GM18907 (cell line): Measurements from ENCODE around the gene UCK1.
"Not testable (repeated sequence)": the region's sequence is repeated elsewhere in the genome, so short reads cannot be mapped to it uniquely, and the experiment has no call there.

Source experiments
- ATAC-seq: cut with Tn5 transposase; IDR thresholded peaks from one replicate; pipeline ENCODE4 v1.9.1; 2021; ENCODE audit warnings: mild to moderate bottlenecking, moderate library complexity; ENCODE audit not compliant: unreplicated experiment

UCK1 gene

DNA sequence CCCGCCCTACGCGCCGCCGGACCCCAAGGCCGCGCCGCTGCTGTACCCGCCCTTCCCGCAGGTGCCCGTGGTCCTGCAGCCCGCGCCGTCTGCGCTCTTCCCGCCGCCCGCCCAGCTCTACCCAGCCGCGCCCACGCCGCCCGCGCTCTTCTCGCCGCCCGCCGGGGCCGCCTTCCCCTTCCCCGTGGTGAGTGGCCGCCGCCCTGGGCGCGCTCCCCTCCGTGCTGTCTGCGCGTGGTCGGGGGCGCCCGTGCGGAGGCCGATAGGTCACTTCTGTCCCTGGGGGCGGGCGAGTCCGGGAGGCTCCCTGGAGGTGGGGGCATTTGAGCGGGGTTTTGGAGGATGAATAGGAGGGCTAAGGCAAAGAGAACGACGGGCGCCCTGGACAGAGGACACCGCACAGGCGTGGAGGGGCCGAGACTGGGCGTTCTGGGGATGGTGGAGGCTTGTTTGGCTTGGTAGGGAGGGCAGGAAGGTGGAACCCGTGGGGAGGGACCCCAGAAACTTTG, 23.8 kb upstream of the UCK1 start:
- no peak for ATAC-seq

DNA sequence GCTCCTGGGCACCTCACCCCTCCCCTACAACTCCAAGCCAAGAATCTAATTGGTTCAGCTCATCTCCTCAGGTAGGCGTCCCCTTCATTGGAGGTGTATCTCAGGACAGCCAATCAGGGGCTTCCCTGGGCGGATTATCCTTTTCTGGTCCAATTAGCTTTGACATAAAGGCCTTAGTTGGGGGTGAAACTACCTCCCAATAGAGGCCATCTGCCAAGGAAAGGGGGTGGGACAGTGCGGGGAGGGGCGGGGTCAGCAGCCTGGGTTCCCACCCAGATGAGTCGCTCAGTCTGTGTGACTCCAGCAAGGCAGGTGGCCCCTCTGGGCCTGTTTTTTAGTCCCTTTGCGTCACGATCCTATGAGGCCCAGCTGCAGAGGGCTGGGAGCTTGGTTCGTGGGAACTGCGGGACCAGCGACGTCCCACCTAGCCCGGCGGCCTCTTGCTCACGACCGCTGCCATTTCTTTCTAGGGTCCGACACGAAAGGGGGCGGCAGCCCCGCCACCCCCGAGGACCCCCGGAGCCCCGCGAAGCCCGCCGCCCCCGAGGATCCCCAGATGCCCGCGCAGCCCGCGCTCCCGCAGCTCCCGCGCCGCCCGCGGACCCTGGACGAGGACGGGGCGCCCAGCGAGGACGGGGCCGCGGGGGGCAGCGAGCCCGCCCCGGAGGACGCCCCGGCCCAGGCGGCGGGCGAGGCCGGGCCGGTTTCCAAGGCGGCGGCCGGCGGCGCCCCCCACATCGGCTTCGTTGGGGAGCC, 23.2 kb upstream of the UCK1 start:
- no peak for ATAC-seq

DNA sequence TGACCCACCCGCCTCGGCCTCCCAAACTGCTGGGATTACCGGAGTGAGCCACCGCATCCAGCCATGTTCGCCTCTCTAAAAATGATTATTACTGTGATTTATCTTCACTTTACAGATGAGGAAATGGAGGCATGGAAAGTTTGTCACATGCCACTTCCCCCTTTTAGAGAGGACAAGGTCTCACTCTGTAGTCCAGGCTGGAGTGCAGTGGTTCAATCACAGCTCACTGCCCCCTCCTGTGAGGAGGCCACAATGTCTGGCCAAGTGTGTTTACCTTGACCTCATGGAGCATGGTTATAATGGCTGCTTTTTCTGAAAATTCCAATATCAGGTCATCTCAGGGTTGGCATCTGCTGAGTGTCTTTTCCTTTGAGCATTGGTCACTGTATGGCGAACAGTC, 21.0 kb upstream of the UCK1 start:
- ATAC-seq = no peak

DNA sequence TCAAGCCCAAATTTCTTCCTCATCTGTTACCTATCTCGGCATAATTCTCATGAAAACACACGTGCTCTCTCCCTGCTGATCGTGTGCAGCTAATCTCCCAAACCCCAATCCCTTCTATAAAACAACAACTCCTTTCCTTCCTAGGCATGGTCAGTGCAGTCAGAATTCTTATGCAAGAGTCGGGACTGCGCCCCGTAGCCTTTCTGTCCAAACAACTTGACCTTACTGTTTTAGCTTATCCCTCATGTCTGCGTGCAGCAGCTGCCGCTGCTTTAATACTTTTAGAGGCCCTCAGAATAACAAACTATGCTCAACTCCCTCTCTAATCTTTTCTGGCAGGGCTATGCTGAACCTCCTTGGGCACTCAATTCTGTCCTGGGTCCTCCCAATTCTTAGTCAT, 19.4 kb upstream of the UCK1 start:
- ATAC-seq = not testable (repeated sequence)

DNA sequence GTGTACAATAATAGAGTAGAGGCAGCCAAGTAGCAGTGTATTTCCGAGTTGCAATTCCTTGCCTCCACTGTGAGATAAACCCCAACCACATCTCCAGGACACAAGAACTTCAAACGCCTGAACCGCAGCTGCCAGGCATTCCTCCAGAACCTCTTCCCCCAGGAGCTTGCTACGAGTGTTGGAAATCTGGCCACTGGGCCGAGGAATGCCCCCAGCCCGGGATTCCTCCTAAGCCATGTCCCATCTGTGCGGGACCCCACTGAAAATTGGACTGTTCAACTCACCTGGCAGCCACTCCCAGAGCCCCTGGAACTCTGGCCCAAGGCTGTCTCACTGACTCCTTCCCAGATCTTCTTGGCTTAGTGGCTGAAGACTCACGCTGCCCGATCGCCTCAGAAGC, 18.1 kb upstream of the UCK1 start:
- not testable (repeated sequence) for ATAC-seq

DNA sequence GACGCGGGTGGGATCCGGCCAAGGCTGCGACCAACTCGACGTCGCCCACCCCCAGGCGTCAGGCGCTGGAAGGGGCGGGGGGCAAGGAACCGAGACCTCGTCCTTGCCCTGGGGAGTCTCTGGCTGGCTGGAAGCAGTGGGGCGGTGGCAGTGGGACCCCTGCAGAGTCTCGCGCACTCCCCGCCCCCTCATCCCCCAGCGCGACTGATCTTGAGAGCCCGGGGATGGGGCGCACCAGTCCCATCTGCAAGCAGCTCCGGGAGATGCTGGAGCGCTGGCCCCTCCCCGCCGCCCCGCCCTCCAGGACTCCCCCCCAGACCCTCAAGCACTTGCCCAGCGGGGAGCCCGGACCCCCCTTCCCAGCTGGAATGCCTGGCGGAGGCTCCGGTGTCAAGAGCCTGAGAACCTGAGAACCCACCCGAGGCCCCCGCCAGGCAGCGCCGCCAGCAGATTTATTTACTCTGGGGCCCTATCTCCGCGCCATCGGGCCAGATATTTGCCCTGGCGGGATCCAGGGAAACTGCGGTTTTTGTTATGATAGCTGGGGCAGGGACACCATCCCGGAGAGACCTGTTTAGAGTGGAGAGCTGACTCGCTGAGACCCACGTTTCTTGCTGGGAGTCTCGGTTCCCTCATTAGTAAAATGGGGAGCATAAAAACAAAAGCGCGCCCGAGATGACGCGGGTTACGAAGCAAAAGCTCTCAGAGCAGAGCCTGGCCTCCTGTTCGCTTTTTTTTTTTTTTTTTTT, 15.4 kb upstream of the UCK1 start:
- ATAC-seq = no peak

DNA sequence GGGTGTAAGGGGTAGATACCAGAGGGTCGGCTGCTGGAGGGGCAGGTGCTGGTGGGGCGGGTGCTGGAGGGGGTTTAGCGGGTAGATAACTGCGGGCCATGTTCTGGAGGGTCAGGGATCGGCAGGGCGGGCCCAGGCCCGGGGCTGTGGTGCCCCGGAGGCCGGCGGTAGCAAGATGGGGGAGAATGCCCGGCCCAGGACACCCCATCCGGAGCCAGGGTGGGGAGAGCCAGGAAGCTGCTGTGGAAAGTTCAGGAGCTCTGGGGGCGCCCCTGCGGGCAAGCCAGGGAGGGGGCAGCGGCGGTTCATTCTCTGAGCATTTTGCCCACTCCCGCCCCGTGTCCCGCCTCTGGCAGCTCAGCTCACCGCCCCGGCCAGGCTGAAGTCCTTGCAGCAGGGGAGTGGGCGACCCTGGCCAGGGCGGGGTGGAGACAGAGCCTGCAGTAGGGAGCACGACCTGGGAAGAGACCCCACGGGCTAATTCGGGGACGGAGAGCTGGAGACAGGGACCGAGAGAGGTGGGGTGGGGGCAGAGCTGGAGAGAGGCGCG, 14.8 kb upstream of the UCK1 start:
- no peak for ATAC-seq

DNA sequence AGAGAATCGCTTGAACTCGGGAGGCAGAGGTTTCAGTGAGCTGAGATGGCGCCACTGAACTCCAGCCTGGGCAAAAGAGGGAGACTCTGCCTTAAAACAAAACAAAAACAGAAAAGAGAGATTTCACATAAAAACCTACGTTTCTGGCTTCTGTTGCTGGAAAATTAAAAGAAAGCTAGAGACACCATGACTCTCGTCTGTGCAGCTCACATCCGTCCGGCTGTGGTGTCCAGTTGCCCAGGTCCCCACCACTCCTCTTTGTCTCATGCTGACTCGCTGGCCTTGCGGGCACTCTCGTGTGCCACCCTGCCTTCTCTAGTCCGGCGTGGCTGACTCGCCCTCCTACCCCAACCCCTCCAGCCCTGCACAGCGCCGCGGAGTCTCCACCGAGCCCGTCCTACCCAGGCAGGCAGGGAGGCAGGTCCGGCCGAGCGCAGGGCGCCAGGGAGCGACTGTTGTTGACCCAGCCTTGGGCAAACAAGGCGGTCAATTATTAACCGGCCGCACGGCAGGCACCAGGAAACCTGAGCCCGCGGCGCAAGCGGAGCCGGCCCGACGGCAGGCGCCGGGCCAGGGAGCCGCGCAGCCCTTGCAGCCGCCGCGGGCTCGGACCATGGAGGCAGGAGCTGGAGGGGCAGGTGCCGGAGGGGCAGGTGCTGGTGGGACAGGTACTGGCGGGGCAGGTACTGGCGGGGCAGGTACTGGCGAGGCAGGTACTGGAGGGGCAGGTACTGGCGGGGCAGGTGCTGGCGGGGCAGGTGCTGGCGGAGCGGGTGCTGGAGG, 14.1 kb upstream of the UCK1 start, which contains the start of gene PRRT1B:
TSS of gene PRRT1B (plus strand) at position 521 of the 783 bp plus-strand sequence. CDS start at position 614, 93 bp downstream.
- ATAC-seq = no peak

DNA sequence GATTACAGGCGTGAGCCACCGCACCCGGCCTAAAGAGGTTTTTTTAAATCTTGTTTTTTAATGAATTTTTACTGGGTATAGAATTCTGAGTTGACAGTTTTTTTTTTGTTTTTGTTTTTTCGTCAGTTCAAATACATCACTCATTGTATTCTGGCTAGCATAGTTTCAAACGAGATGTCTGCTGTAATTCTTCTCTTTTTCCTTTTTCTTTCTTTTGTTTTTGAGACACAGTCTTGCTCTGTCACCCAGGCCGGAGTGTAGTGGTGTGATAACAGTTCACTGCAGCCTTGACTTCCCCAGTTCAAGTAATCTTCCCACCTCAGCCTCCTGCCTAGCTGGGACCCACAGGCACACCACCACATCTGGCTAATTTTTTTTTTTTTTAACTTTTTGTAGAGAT, 12.1 kb upstream of the UCK1 start:
- ATAC-seq = no peak

DNA sequence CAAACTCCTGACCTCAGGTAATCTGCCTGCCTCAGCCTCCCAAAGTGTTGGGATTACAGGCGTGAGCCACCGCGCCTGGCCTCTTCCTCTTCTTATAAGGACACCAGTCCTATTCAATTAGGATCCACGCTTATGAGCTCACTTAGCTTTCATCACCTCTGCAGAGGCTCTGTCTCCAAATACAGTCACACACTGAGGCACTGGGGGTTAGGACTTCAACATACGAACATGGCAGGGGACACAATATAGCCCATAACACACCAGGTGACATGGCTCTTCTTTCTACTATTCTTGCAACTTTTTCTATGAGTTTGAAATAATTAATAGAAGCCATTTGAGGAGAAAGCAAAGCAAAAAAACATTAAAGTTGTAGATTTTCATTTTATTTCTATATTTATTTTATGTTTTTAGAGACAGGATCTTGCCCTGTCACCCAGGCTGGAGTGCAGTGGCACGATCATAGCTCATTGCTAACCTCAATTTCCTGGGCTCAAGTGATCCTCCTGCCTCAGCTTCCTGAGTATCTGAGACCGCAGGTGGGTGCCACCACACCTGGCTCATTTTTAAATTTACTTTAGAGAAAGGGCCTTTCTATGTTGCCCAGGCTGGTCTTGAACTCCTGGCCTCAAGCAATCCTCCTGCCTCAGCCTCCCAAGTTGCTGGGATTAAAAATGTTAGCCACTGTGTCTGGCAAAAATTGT, 8.3 kb upstream of the UCK1 start:
- ATAC-seq = no peak

DNA sequence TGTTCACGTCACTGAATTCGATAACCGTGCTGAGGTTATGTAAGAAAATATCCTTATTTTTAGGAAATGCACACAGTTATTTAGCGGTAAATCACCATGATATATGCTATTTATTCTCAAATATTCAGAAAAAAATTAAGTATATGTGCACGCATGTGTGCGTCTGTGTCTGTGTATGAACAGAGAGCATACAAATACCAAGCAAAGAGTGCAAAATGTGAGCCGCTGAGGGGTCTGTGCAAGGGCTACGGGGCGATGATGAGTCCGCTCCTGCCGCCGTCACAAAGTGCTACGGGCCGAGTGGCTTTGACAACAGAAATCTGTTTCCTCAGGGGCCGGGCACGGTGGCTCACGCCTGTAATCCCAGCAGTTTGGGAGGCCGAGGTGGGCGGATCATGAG, 6.9 kb upstream of the UCK1 start:
- no peak for ATAC-seq

DNA sequence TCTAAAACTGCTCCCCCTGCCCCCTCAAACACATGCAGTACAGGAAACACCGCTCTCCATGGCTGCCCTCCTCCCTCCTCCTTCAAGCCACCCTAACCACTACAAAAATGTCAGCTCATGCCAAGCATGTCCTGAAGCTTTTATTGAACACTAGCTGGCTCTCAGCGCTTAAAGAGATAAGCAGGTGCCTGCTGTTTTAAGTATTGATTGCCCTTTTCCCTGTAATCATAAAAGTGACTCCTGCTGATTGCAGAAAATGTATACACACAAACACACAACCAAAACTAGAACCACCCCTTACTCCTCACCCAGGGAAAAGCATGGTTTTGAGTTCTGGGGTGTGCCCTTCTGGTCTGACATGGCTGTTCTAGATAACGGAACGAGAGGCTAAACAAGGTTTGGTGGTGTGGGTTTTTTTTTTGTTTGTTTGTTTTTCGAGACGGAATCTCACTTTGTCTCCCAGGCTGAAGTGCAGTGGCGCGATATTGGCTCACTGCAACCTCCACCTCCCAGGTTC, 3.7 kb upstream of the UCK1 start:
- no peak for ATAC-seq

DNA sequence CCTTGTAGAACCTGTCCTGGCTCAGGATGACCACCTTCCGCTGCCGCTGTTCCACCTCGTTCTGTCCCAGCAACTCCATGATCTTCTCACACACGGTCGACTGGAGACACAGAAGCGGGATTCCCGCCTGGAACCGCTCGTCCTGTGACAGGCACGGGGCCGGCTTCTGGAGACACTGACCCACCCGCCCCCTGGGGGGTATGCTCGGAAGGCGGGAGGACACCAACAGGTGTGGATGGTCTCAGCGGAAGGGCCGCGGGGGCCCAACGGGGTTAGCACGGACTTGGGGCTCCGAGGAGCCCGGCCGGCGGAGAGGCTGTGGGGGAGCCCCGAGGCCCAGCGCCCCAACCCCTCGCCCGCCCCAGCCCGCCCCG, 530 bp downstream of the UCK1 start:
- peak; percentile 4 for ATAC-seq

DNA sequence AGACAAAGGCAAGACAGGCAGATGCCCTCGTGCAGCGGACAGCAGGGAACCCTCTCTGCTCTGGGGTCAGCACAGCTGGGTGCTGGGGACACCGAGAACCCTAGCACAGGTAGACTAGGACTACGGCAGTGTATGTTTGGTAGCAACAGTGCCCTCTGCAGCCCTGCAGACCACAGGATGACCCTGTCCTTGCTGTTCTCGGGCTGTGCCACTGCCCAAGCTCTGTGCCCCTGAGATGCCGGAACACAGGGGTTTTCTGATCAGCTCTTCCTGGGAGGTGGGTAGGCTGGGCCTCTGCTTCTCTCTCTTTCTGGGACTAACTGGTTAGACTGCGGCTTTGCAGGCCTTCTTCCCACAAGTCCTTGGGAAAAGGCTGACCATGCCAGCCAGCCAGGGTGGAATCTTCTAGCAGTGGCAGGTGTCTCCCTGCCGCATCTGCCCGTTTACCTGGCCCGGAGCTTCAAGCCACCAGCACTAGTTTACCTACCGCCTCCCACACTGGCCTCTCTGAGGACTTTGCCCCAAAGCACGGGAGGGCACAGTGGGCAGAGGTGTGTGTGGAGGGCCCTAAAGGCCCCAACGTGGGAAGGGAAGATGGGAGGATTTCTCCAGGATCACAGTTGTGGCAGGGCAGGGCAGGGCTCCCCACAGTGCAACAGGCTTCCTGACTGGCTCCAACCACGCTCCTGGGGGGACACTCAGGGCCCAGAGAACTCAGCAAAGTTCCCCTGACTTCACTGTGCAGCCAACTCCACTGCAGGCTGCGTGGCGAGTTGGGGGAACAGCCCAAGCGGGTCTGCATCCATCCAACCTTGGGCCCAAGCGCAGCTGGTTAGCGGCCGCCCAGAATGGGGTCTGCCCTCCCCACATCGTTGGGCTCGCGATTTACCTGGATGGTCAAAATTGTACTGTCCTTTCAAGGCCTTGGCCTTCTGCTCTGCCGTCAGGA, 1.2 kb downstream of the UCK1 start:
- ATAC-seq = no peak

DNA sequence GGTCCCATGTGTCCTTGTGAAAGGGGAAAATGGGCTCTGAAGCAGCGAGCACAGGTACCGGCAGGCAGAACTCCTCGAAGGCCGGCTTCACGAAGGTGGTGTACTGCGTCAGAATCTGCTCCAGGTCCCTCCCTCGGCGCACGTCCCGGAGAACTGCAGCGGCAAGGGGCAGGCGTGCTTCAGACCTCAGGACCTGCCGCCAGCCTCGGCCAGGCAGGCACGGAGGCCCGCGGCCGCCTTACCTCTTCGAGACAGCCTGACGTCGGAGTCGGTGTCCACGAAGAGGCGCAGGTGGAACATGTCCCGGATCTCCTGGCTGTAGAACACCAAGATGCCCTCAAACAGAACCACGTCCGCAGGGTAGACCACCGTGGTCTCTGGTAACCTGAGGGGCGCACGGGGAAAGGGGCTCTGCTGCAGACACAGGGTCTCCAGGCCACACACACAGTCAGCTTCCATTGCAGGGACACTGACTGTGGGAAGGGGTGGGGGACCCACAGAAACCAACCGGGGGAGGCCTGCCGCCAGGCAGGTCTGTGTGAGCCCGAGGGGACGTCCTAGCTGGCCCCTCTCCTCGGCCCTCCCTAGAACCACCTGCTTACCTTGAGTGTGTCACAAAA, 2.1 kb downstream of the UCK1 start:
- ATAC-seq = no peak

DNA sequence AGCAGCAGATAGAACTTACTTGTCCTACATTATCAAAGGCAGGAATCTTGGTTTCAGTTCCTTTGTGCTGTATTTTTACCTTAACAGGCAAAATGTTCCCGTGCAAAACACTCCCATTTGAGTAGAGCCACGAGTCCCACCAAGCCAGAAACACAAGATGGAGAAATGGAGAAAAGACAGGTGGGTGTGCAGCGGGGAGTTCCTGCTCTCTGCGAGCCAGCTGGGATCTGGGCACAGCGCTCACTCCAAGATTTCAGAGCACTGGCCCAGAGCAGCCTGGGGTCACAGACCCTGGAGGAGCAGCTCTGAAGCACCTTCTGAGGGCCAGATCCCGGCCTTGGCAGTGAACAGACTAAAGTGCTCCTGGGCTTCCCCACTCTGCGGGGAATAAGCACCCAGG, 2.9 kb downstream of the UCK1 start:
- ATAC-seq = no peak

DNA sequence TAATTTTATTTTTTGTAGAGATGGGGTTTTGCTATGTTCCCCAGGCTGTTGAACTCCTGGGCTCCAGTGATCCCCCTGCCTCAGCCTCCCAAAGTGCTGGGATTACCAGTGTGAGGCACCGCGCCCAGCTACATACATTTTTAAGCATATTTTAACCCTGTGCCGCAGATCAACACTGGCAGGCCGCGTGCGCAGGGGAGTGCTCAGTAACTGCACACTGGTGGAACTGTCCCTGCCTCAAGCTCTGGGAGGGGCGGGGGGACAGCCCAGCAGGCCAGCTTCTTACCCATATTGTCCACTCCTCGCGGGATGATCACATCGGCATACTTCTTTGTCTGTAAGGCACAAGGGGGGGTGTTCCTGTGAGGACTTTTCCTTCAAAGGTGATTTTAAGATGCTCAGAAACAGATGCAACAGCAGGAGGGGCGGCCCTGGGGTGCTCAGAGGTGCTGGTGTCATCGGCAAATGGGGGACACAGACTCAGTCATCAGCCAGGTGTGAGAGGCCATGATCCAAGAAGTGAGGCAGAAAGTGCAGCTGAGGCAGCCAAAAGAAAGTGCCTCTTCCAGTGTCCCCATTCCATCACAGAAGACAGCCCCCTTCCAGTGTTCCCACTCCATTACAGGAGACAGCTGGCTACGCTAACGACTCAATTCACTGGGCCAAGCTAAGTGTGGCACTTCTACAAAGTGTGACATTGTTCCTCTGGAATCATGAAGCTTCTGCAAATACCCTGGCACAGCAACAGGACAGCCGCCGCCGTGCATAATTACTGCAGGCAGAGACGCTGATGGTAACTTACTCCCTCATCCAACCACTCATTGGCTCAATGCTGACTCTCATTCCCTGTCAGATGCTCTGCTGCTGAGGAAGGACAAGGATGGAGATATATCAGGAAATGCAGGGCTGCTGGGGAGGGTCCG, 5.2 kb downstream of the UCK1 start:
- ATAC-seq = no peak
